ENCODE measurements around the gene PTGFRN. TPM values are rescaled to one million over a fixed set of nuclear protein-coding genes. Genes with fewer than 3 reads are reported as not detected.

PTGFRN gene
- total and polyA plus RNA-seq, 9 of the 15 experiments (the other 6 are each of a cell fraction or from before 2014, with no cell fraction given), result 17.3 to 33.1 (median 25.7) TPM

DNA sequence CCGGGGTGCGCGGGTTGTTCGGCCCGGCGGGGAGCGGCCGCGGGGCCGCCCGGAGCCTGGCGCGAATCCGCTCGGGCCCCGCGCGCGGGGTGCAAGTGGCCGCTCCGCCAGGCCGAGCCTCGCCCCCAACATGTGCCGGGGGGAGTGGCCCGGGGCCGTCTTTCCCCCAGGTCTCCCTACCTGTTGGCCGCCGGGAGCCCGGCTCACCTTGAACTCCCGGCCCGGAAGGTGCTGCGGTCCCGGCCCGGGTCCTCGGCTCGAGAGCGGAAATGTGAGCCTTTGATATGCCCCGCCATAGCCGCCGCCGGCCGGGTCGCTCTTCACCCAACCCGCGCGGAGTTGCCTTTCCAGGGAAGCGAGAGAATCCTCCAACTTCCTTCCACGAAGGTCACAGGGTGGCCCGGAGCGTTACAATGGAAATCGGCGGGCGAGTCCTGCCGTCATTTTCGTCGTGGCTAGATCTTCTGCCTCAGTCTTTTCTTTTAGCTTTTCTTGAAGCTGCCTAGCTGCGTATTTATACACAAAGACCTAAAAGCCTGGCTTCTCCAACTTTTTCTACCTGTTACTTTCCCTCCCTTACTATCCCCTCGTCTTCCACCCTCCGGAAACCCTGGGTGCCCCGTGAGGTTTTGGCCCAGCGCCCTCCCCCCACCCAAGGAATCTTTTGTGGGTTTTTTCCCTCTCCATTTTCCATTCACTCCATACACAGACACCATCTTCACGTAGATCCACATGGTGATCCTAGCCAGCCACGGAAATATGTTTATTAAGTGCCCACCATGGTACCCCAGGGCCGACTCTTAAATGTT is 867 bp downstream of the PTGFRN start (continued):
- TF ChIP-seq HBP1 (CRISPR knock-in tag; IDR thresholded peaks at IDR 0.05), result no peak
- TF ChIP-seq TAF1 (IDR thresholded peaks at IDR 0.05; ENCODE audit: control insufficient read depth, extremely low read depth, insufficient read depth, low read length, severe bottlenecking), result peak; percentile 39
- no peak for TF ChIP-seq GTF2A2 (tag; IDR thresholded peaks at IDR 0.05)
- TF ChIP-seq BRD4 (IDR thresholded peaks at IDR 0.05), result 0 out of 2 replicates have a peak, but pooled peaks have one; percentile 4
- TF ChIP-seq, protein P1, sequence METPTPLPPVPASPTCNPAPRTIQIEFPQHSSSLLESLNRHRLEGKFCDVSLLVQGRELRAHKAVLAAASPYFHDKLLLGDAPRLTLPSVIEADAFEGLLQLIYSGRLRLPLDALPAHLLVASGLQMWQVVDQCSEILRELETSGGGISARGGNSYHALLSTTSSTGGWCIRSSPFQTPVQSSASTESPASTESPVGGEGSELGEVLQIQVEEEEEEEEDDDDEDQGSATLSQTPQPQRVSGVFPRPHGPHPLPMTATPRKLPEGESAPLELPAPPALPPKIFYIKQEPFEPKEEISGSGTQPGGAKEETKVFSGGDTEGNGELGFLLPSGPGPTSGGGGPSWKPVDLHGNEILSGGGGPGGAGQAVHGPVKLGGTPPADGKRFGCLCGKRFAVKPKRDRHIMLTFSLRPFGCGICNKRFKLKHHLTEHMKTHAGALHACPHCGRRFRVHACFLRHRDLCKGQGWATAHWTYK (CRISPR knock-in tag; IDR thresholded peaks at IDR 0.05), result 0 out of 2 replicates have a peak, but pooled peaks have one; percentile 21
- peak in 1 of 2 experiments; percentile 59; a peak in 2 of 4 replicates for TF ChIP-seq MAZ (CRISPR knock-in tag; conservative IDR thresholded peaks at IDR 0.05 in 1 of 2, IDR thresholded peaks at IDR 0.05 in 1 of 2)
- no peak for TF ChIP-seq ZNF133 (CRISPR knock-in tag; IDR thresholded peaks at IDR 0.05)
- no peak for TF ChIP-seq MTA3 (IDR thresholded peaks at IDR 0.05; ENCODE audit: borderline replicate concordance)
- 0 out of 2 replicates have a peak, but pooled peaks have one; percentile 39 for TF ChIP-seq SMARCE1 (IDR thresholded peaks at IDR 0.05)
- peak; percentile 37; the same call in 1 of the 2 replicates for TF ChIP-seq TEAD4 (IDR thresholded peaks at IDR 0.05; ENCODE audit: low read length)
- no peak for TF ChIP-seq TEAD4 (CRISPR knock-in tag; IDR thresholded peaks at IDR 0.05; ENCODE audit: borderline replicate concordance)
- TF ChIP-seq, protein P2, sequence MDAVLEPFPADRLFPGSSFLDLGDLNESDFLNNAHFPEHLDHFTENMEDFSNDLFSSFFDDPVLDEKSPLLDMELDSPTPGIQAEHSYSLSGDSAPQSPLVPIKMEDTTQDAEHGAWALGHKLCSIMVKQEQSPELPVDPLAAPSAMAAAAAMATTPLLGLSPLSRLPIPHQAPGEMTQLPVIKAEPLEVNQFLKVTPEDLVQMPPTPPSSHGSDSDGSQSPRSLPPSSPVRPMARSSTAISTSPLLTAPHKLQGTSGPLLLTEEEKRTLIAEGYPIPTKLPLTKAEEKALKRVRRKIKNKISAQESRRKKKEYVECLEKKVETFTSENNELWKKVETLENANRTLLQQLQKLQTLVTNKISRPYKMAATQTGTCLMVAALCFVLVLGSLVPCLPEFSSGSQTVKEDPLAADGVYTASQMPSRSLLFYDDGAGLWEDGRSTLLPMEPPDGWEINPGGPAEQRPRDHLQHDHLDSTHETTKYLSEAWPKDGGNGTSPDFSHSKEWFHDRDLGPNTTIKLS (IDR thresholded peaks at IDR 0.05; ENCODE audit: borderline replicate concordance, low read depth), result peak; percentile 6; the same call in 1 of the 2 replicates
- TF ChIP-seq CXXC5 (CRISPR knock-in tag; IDR thresholded peaks at IDR 0.05), result 0 out of 2 replicates have a peak, but pooled peaks have one; percentile 7
- peak in 2 of 3 experiments; percentile 52 to 71 for TF ChIP-seq YY1 (IDR thresholded peaks at IDR 0.05; ENCODE audit: borderline replicate concordance in 1 of 3, control insufficient read depth in 1 of 3, extremely low read depth in 1 of 3, insufficient read depth in 3 of 3, insufficient read length in 1 of 3, insufficient replicate concordance in 2 of 3, low read depth in 1 of 3, low read length in 2 of 3)
- no peak for TF ChIP-seq SNAPC5 (CRISPR knock-in tag; IDR thresholded peaks at IDR 0.05)
- TF ChIP-seq ZBTB7A (IDR thresholded peaks at IDR 0.05; ENCODE audit: borderline replicate concordance, control insufficient read depth, low read depth, low read length), result peak; percentile 42; the same call in 1 of the 2 replicates
- 0 out of 2 replicates have a peak, but pooled peaks have one; percentile 24 for TF ChIP-seq ESRRA (IDR thresholded peaks at IDR 0.05; ENCODE audit: borderline replicate concordance, low read depth)
- TF ChIP-seq, protein P3, sequence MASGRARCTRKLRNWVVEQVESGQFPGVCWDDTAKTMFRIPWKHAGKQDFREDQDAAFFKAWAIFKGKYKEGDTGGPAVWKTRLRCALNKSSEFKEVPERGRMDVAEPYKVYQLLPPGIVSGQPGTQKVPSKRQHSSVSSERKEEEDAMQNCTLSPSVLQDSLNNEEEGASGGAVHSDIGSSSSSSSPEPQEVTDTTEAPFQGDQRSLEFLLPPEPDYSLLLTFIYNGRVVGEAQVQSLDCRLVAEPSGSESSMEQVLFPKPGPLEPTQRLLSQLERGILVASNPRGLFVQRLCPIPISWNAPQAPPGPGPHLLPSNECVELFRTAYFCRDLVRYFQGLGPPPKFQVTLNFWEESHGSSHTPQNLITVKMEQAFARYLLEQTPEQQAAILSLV (tag; IDR thresholded peaks at IDR 0.05), result no peak
